ENCODE measurements around the gene MAP2K3.
"Not testable (repeated sequence)": the region's sequence is repeated elsewhere in the genome, so short reads cannot be mapped to it uniquely, and the experiment has no call there.

DNA sequence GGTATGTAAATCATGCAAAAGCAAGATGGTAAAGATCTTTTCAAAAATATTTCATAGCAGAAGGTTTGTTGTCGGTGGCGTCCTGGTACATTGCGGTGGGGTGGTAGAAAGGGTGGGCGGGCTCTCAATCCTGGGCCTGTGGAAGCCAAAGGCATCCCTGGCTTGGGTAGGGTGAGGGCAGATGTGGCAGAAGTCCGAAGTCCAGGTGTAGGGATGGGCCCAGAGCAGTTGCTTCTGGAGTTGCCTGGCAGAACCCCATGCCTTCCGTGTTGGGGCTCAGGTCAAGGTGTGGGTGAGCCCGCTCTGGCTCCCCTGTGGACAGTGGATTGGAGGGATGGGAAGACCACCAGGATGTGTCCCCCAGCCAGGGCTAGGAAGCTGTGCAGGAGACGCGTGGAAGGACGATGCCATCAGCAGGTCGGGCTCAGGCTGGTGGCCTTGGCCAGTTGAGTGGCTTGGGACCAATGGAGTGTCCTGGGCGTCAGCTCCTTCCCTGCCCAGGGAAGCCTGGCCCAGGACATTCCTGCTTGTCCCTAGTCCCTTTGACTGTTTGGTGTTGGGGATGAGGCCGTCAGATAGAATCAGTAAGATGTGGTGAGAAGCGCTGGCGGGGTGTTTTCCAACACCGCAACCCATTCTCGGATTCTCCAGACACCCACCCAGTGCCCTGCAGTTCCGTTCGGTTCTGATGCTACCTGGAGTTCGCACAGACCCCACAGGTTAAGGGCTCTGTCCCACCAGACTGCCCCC, 21.1 kb downstream of the MAP2K3 start:
- TF ChIP-seq, protein P1, sequence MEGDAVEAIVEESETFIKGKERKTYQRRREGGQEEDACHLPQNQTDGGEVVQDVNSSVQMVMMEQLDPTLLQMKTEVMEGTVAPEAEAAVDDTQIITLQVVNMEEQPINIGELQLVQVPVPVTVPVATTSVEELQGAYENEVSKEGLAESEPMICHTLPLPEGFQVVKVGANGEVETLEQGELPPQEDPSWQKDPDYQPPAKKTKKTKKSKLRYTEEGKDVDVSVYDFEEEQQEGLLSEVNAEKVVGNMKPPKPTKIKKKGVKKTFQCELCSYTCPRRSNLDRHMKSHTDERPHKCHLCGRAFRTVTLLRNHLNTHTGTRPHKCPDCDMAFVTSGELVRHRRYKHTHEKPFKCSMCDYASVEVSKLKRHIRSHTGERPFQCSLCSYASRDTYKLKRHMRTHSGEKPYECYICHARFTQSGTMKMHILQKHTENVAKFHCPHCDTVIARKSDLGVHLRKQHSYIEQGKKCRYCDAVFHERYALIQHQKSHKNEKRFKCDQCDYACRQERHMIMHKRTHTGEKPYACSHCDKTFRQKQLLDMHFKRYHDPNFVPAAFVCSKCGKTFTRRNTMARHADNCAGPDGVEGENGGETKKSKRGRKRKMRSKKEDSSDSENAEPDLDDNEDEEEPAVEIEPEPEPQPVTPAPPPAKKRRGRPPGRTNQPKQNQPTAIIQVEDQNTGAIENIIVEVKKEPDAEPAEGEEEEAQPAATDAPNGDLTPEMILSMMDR (tag by site-specific recombination; IDR thresholded peaks at IDR 0.05): not testable (repeated sequence)
- not testable (repeated sequence) for TF ChIP-seq ZNF670 (tag by site-specific recombination; IDR thresholded peaks at IDR 0.05; ENCODE audit: low read depth); ZNF76 (tag by site-specific recombination; IDR thresholded peaks at IDR 0.05; ENCODE audit: borderline replicate concordance, low read depth); EGR2 (tag by site-specific recombination; IDR thresholded peaks at IDR 0.05; ENCODE audit: low read depth); ZXDB (tag by site-specific recombination; IDR thresholded peaks at IDR 0.05); ZBTB7A (tag by site-specific recombination; IDR thresholded peaks at IDR 0.05; ENCODE audit: low read depth)
- TF ChIP-seq, protein P2, sequence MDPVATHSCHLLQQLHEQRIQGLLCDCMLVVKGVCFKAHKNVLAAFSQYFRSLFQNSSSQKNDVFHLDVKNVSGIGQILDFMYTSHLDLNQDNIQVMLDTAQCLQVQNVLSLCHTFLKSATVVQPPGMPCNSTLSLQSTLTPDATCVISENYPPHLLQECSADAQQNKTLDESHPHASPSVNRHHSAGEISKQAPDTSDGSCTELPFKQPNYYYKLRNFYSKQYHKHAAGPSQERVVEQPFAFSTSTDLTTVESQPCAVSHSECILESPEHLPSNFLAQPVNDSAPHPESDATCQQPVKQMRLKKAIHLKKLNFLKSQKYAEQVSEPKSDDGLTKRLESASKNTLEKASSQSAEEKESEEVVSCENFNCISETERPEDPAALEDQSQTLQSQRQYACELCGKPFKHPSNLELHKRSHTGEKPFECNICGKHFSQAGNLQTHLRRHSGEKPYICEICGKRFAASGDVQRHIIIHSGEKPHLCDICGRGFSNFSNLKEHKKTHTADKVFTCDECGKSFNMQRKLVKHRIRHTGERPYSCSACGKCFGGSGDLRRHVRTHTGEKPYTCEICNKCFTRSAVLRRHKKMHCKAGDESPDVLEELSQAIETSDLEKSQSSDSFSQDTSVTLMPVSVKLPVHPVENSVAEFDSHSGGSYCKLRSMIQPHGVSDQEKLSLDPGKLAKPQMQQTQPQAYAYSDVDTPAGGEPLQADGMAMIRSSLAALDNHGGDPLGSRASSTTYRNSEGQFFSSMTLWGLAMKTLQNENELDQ (tag by site-specific recombination; IDR thresholded peaks at IDR 0.05; ENCODE audit: low read depth): not testable (repeated sequence)

Data from HEK293 (cell line).